Measurements from ENCODE around the gene OLFM2. TPM values are rescaled to one million over a fixed set of nuclear protein-coding genes. Genes with fewer than 3 reads are reported as not detected.
A peak's percentile ranks its signal among the peaks of the same experiment; 100 is the strongest.

OLFM2 gene
- total and polyA plus RNA-seq, 9 of the 15 experiments (the other 6 are each of a cell fraction or from before 2014, with no cell fraction given) = 0.10 to 0.33 (median 0.23) TPM; not detected in 4

- TF ChIP-seq THRAP3 (IDR thresholded peaks at IDR 0.05; ENCODE audit: borderline replicate concordance) (no peak), CTCFL (IDR thresholded peaks at IDR 0.05; ENCODE audit: borderline replicate concordance, insufficient read depth, low read depth, low read length, poor library complexity, severe bottlenecking) (no peak), DMBX1 (CRISPR knock-in tag; IDR thresholded peaks at IDR 0.05; ENCODE audit: borderline replicate concordance) (no peak), TBP (optimal IDR thresholded peaks at IDR 0.05; ENCODE audit: low read depth, low read length) (peak; percentile 53), CREBBP (IDR thresholded peaks at IDR 0.05; ENCODE audit: low read depth, low read length) (peak; percentile 97), ARNT (IDR thresholded peaks at IDR 0.05) (no peak), NFRKB (IDR thresholded peaks at IDR 0.05; ENCODE audit: low read depth) (peak; percentile 58), BMI1 (IDR thresholded peaks at IDR 0.05; ENCODE audit: low read length) (peak; percentile 99), ZC3H11A (IDR thresholded peaks at IDR 0.05; ENCODE audit: low read depth, low read length) (no peak), NR1H2 (CRISPR knock-in tag; IDR thresholded peaks at IDR 0.05) (peak; percentile 33; the same call in 1 of the 2 replicates), ZBTB8A (IDR thresholded peaks at IDR 0.05; ENCODE audit: partially characterized antibody) (no peak), KLF16 (IDR thresholded peaks at IDR 0.05) (peak; percentile 65), CBX3 (IDR thresholded peaks at IDR 0.05; ENCODE audit: borderline replicate concordance in 1 of 2, low read length in 2 of 2) (no peak; a peak in 1 of 3 replicates), ZNF507 (tag; conservative IDR thresholded peaks at IDR 0.05) (no peak), POLR2AphosphoS2 (IDR thresholded peaks at IDR 0.05; ENCODE audit: low read length) (0 out of 2 replicates have a peak, but pooled peaks have one; percentile 72), XRCC5 (IDR thresholded peaks at IDR 0.05; ENCODE audit: low read depth, low read length) (0 out of 2 replicates have a peak, but pooled peaks have one; percentile 57), SNIP1 (IDR thresholded peaks at IDR 0.05; ENCODE audit: low read depth) (no peak), HNRNPLL (IDR thresholded peaks at IDR 0.05; ENCODE audit: low read depth, low read length, poor library complexity, severe bottlenecking) (peak; percentile 36), ZNF263 (CRISPR knock-in tag; IDR thresholded peaks at IDR 0.05; ENCODE audit: borderline replicate concordance) (peak; percentile 76; the same call in 1 of the 2 replicates), POLR2AphosphoS5 (IDR thresholded peaks at IDR 0.05; ENCODE audit: control insufficient read depth, insufficient read depth, low read depth, low read length) (peak; percentile 55; the same call in 1 of the 2 replicates)
- TF ChIP-seq, protein P1, sequence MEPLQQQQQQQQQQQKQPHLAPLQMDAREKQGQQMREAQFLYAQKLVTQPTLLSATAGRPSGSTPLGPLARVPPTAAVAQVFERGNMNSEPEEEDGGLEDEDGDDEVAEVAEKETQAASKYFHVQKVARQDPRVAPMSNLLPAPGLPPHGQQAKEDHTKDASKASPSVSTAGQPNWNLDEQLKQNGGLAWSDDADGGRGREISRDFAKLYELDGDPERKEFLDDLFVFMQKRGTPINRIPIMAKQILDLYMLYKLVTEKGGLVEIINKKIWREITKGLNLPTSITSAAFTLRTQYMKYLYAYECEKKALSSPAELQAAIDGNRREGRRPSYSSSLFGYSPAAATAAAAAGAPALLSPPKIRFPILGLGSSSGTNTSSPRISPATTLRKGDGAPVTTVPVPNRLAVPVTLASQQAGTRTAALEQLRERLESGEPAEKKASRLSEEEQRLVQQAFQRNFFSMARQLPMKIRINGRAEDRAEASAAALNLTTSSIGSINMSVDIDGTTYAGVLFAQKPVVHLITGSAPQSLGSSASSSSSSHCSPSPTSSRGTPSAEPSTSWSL (CRISPR knock-in tag; IDR thresholded peaks at IDR 0.05; ENCODE audit: borderline replicate concordance) = no peak
- TF ChIP-seq, protein P2, sequence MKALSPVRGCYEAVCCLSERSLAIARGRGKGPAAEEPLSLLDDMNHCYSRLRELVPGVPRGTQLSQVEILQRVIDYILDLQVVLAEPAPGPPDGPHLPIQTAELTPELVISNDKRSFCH (CRISPR knock-in tag; IDR thresholded peaks at IDR 0.05) = no peak
- TF ChIP-seq, protein P2 (tag; IDR thresholded peaks at IDR 0.05) = no peak
Measured at GRCh38 chr19:9834726-9835506, 101.4 kb downstream of the OLFM2 start, which contains the start of gene PIN1 (continued).
